ENCODE results near the gene ANXA9.

Gene ANXA9

GRCh38 chr1:150981805-150982712 is at the start of gene ANXA9:
Gene ANXA9, plus strand, starts transcription at chr1:150982292. Its CDS starts 814 bp downstream, at chr1:150983106.
- DNase-seq, result no peak

- no peak for DNase-seq
Measured at GRCh38 chr1:150944856-150945255, 37.2 kb upstream of the ANXA9 start.

GRCh38 chr1:150954708-150955107 is 27.4 kb upstream of the ANXA9 start:
- DNase-seq, result no peak

GRCh38 chr1:150955280-150955679 is 26.8 kb upstream of the ANXA9 start:
- DNase-seq, result no peak

GRCh38 chr1:150957666-150958065 is 24.4 kb upstream of the ANXA9 start:
- DNase-seq, result no peak

GRCh38 chr1:150960646-150961045 is 21.4 kb upstream of the ANXA9 start:
- DNase-seq, result no peak

GRCh38 chr1:150961756-150962155 is 20.3 kb upstream of the ANXA9 start:
- no peak for DNase-seq

- DNase-seq, result no peak
Measured at GRCh38 chr1:150963321-150964163, 18.6 kb upstream of the ANXA9 start.

- DNase-seq, result no peak
Measured at GRCh38 chr1:150964164-150964489, 18.0 kb upstream of the ANXA9 start.

GRCh38 chr1:150965605-150966004 is 16.5 kb upstream of the ANXA9 start:
- no peak for DNase-seq

GRCh38 chr1:150966011-150966410 is 16.1 kb upstream of the ANXA9 start:
- DNase-seq, result no peak

- DNase-seq, result no peak
Measured at GRCh38 chr1:150967936-150968335, 14.2 kb upstream of the ANXA9 start.

- no peak for DNase-seq
Measured at GRCh38 chr1:150968491-150968890, 13.6 kb upstream of the ANXA9 start.

GRCh38 chr1:150969626-150970025 is 12.5 kb upstream of the ANXA9 start:
- DNase-seq, result no peak

- no peak for DNase-seq
Measured at GRCh38 chr1:150970808-150971582, 11.1 kb upstream of the ANXA9 start.

- DNase-seq, result peak; percentile 22
Measured at GRCh38 chr1:150971583-150972416, 10.3 kb upstream of the ANXA9 start.

- no peak for DNase-seq
Measured at GRCh38 chr1:150972417-150972940, 9.6 kb upstream of the ANXA9 start.

- peak; percentile 24 for DNase-seq
Measured at GRCh38 chr1:150973258-150973835, 8.7 kb upstream of the ANXA9 start.

- DNase-seq, result peak; percentile 44
Measured at GRCh38 chr1:150973836-150974579, 8.1 kb upstream of the ANXA9 start.

GRCh38 chr1:150974580-150975478 is 7.3 kb upstream of the ANXA9 start, which contains the start of gene CERS2:
Gene CERS2, minus strand, starts transcription at chr1:150974835. Its CDS starts 5,745 bp downstream, at chr1:150969090.
- DNase-seq, result peak; percentile 74
